NCI-H2081 (cell line): ENCODE results near the gene EBI3.
A peak's percentile ranks its signal among the peaks of the same experiment; 100 is the strongest.
"Not testable (repeated sequence)": the region's sequence is repeated elsewhere in the genome, so short reads cannot be mapped to it uniquely, and the experiment has no call there.

Source experiments
- DNase-seq, 2 experiments: peaks; one replicate each; lab custom pipeline; 2025; lab: John Stamatoyannopoulos, UW

EBI3 gene

GRCh38 chr19:4200940-4201542 is 28.3 kb upstream of the EBI3 start:
- no peak for DNase-seq

GRCh38 chr19:4201798-4202197 is 27.5 kb upstream of the EBI3 start:
- DNase-seq = no peak

- DNase-seq = no peak
Observed at GRCh38 chr19:4206818-4207484, 22.4 kb upstream of the EBI3 start.

GRCh38 chr19:4208385-4209094 is 20.8 kb upstream of the EBI3 start:
- no peak for DNase-seq

- DNase-seq = no peak
Observed at GRCh38 chr19:4210166-4210731, 19.1 kb upstream of the EBI3 start.

- no peak for DNase-seq
Observed at GRCh38 chr19:4213116-4213515, 16.2 kb upstream of the EBI3 start.

- DNase-seq = no peak
Observed at GRCh38 chr19:4215807-4216206, 13.5 kb upstream of the EBI3 start.

- DNase-seq = no peak
Observed at GRCh38 chr19:4216846-4217245, 12.5 kb upstream of the EBI3 start.

- no peak for DNase-seq
Observed at GRCh38 chr19:4217429-4218264, 11.7 kb upstream of the EBI3 start.

- not testable (repeated sequence) for DNase-seq
Observed at GRCh38 chr19:4218523-4218922, 10.8 kb upstream of the EBI3 start.

- no peak for DNase-seq
Observed at GRCh38 chr19:4220188-4220587, 9.1 kb upstream of the EBI3 start.

GRCh38 chr19:4224470-4224869 is 4.9 kb upstream of the EBI3 start:
- no peak for DNase-seq

GRCh38 chr19:4225885-4226284 is 3.4 kb upstream of the EBI3 start:
- no peak for DNase-seq

- no peak for DNase-seq
Observed at GRCh38 chr19:4227771-4228170, 1.6 kb upstream of the EBI3 start.

- no peak for DNase-seq
Observed at GRCh38 chr19:4228765-4229178, 551 bp upstream of the EBI3 start.

GRCh38 chr19:4230237-4230636 is 914 bp downstream of the EBI3 start:
- DNase-seq = not testable (repeated sequence)

- not testable (repeated sequence) for DNase-seq
Observed at GRCh38 chr19:4231521-4231920, 2.2 kb downstream of the EBI3 start.

- not testable (repeated sequence) for DNase-seq
Observed at GRCh38 chr19:4232139-4232538, 2.8 kb downstream of the EBI3 start.

- DNase-seq = no peak
Observed at GRCh38 chr19:4232614-4233281, 3.4 kb downstream of the EBI3 start.

- peak; percentile 25 for DNase-seq
Observed at GRCh38 chr19:4233282-4233853, 4.0 kb downstream of the EBI3 start.
